ENCODE results near the gene FAM78A.
A peak's percentile ranks its signal among the peaks of the same experiment; 100 is the strongest.

Gene FAM78A, protein sequence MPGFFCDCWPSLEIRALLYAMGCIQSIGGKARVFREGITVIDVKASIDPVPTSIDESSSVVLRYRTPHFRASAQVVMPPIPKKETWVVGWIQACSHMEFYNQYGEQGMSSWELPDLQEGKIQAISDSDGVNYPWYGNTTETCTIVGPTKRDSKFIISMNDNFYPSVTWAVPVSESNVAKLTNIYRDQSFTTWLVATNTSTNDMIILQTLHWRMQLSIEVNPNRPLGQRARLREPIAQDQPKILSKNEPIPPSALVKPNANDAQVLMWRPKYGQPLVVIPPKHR

DNA sequence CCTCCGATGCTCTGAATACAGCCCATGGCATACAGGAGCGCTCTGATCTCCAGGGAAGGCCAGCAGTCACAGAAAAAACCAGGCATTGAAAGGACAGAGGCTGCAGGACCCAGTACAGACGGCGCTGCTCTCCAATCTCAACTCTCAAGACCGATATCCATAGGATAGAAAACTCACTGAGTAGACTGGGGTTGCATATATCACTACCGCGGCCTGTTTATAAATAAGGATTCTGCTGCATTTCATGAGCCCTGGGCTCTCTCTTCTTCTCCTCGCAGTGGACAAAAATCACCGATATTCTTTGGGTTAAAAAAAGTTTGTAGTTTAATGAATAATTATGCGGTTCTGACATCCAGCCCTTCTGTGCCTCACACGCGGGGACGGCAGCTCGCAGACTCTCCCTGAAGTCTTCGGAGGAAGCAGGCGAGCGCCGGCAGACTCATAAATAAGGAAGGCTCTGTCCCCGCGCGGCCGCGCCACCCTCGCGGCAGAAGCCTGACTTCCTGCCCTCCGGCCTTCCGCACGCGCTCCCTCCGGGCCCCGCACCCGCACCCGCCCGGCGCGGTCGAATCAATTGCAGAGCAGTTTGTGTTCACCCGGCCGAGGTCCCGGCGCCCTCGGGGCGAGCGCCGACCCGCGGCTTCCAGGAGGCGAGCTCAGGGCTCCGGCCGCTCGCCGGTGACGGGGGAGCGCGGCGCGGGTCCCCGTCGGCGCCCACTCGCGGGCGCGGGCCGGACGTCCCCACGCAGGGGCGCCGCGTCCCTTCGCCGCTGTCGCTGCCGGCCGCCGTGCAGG lies at the start of gene FAM78A:
FAM78A (minus strand) TSS at position 417 of the 795 bp plus-strand sequence; CDS start at position 86, 331 bp downstream.
- DNase-seq, result peak; percentile 54

DNA sequence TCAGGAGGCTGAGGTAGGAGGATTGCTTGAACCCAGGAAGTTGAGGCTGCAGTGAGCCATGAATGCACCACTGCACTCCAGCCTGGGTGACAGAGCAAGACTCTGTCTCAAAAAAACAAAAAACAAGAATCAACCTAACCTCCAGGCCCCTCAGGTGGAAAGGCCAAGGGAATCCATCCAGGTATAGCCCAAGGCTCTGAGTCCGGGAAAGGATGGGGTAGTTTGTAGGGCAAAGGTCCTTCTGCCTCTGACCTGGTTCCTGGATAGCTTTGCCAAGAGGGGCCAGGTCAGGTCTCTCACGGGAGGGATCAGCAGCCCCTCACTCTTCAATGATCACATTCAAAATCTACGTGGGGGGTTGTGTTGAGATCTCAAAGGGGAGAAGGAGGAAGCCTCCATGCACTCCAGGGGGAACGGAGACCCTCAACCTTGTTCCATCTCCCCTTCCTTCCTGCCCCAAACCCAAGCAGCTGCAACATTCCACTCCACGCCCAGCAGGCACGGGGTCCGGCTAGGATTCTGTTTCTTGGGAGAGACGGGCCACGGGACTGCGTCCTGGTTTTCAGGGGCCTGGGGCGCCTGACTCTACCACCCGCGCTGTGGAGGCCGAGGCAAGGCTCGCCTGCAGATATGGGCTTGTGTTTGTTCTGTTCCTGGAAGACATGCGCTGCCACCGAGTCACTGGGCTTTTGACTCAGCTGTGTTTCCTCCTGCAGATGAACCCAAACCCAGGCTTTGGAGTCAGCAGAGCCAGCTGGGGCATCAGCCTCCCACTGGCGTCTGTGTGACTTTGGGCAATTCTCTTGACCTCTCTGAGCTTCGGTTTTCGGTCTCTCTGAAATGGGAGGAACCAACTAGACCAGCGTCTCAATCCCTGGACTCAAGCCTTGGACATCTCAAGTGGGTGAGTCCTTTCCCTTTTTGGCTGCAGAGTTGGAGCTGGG lies 48.7 kb upstream of the FAM78A start:
- DNase-seq, result no peak

DNA sequence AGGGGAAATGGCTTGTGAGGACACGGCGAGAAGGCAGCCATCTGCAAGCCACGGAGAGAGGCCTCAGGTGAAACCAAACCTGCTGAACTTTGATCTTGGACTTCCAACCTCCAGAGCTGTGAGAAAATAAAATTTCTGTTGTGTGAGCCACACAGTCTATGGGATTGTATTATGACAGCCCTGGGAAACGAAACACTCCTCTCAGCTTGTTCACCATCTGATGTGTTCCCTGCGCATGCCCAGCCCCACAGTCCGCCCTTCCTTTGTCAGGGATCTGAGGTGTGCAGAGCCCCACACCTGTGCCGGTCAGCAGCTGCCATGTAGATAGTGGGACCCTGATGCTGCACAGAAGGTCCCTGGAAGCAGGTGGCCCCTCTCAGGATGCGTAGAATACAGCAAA lies 47.3 kb upstream of the FAM78A start:
- no peak for DNase-seq

DNA sequence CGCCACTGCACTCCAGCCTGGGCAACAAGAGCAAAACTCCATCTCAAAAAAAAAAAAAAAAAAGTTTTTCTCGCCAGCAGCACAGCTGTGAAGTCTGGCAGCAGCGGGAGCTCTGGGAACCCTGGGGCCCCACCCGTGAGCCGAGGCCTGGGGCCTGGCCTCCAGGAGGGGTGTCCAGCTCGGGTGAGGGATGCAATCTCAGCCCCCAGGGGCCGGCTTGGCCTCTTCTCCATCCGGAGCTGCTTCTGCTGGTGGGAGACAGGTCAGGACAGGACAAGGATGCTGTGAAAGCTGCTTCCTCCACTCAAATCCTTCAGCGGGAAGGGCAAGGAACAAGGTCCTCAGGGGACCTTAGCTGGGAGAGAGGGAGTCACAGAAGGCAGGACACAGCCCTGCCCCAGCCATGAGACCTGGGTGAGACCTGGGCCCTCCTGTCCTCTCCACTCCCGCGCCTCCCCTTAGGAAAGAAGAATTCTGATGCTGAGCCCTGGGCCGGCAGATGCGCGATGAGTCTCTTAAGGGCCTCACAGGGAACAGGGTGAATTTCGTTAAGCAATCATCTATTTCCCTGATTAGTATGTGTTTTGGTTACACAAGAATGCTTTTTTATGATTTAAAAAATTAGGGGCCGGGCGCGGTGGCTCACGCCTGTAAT lies 43.8 kb upstream of the FAM78A start:
- no peak for DNase-seq

DNA sequence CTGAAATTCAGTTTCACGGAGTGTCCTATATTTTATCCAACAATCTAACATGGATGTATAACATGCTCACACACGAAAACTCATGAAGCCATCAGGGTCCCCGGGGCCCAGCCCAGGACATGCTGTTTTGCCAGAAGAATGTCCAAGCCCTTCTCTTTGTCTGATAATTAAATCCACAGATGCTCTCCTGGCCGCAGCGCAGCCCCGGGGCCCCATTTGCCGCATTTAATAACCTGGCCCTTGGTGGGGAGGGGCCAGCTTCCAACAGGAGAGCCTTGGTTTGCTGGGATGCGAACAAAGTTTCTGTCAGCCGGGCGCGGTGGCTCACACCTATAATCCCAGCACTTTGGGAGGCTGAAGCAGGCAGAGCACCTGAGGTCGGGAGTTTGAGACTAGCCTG lies 43.2 kb upstream of the FAM78A start:
- no peak for DNase-seq

DNA sequence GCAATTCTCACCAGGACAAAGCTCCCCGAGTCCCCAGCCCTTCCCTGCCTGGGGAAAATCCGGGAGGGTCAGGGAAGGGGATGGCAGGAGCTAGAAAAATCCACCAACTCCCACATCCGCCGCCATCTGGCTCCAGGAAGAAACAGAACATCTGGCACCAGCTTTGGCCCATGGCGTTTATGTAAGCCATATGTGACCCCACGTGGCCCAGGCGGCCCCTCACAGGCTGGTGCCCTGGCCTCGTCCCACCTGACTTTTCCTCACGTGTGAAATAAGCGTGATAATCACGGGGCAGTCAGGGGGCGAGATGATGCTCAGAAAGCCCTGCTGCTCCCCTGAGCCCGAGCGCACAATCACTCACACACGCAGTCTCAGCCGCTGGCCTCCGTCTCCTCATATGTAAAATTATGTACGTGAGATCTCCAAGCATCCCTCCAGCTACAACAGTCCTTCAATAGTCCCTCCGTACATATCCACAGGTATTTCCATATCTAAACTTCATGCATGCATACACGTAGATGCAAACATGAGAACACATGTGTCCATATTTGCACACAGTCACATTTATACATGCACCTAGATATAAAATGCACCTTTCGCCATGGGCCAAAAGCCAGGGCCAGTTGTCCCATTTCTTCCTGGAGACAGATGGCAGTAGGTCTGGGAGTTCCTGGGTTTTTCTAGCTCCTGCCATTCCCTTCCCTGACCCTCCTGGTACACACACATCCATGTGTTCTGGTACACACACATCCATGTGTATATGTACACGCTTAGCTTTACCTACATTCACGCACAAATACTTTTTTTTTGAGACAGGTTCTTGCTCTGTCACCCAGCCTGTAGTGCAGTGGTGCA lies 42.1 kb upstream of the FAM78A start:
- no peak for DNase-seq

DNA sequence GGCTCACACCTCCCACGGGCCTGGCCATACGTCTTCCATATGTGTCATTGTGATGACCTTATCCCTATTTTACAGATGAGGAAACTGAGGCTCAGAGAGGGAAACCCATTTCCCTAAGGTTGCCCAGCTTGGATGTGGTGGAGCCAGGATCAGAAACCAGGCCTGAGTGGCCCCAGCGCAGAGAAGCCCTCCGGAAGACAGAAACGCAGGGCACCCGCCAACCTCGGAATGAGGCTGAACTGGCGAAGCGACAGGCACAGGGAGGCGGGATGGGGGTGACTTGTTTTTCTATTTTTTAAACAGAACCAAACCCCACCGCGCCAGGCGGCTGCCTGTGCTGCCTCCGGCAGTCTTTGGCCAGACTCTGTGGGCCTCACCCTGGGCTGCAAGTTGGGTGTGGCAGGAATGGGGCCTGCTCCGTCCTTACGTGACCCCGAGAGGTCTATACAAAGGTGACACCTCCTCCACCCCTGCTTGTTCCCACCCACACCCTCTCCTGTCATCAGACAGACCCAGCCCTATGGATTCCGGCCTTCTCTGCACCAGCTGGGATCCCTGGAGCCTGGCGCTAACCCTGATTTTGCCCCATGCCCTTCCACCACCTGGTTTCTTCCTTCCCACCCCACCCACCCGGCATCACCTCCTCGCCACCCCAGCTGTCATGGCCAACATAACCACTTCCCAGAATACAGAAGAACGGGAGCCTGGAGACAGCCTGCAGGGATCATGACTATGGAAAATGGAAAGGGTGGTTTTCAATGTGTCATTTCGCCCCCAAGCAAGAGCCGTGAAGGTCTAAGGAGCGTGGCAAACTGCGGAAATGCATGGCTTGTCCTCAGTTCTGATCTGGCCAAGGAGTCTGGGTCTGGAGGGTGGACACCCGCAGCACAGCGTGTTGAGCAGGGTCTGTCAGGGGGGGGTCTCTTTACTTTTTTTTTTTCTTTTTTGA lies 36.8 kb upstream of the FAM78A start:
- no peak for DNase-seq

DNA sequence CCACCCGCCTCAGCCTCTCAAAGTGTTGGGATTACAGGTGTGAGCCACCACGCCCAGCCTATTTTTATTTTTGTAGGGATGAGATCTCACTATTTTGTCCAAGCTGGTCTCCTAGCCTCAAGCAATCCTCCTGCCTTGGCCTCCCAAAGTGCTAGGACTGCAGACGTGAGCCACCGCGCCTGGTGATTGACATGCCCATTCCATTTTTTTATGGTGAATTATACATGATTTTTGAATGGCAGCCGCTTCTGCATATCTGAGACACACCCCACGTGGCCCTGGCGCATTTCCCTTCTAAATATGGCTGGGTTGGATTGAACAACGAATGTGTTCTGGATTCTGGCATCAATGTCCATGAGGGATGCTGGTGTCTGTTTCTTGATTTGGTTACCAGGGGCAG lies 35.9 kb upstream of the FAM78A start:
- DNase-seq, result no peak

DNA sequence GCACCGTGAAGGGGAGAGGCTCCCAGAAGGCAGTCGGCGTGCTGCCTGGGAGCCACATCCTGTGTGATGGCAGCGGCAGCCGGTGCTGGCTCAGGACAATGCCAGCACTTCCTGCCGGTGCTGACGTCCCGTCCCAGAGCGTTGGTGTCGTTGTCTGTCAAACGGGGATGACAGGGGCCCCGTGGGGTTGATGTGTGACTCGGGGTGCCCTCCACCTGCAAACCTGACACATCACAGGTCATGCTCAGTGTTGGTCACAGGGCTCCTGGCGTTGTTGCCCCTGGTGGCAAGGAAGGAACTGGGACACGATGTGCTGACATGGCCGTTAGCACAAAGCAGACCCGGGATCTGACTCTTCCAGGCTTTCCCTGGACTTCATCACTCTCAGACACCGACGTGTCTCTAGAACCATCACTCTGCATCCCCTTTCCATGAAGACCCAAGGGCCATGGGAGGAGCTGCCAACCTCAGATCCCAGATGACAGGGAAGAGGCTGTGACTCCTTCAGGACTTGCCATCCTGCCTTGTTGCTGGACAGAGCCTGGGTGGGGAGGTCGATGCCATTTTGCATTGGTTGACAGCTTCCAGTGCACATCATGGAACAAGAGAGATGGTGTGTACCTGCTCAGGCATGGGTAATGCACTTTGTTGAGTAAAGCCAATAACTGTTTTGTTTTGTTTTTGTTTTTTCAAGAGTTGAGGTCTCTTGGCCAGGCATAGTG lies 34.7 kb upstream of the FAM78A start:
- no peak for DNase-seq

DNA sequence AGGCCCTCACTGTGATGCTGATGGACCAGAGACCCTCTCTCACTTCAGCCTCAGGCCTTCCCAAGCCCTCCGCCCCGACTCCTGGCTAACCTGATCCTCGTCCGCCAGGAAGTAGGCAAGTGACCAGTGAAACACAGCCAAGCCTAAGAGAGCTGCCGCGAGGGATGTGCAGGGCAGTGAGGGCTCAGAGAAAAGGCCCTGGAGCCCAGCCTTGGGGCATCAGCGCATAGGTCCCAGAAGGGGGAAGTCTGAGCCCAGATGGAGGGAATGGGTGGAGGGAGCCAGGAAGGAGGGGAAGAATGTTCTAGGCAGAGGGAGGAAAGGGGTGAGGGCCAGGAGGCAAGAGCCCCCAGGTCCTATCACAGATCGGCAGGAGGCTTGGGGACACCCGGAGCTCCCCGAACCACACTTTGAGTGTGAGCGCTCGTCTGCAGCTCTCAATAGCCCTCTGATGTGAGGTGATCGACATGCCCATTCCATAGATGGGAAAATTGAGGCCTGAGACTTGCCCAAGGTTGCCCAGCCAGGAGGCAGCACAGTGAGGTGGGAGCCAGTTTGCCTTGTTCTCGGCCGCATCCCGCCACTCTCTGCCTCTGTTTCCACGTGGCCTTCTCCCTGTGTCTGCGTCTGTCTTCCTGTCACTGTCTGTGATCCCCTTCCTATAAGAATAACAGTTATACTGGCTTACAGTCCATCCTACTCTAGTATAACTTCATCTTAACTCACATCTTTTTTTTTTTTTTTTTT lies 33.4 kb upstream of the FAM78A start:
- no peak for DNase-seq

DNA sequence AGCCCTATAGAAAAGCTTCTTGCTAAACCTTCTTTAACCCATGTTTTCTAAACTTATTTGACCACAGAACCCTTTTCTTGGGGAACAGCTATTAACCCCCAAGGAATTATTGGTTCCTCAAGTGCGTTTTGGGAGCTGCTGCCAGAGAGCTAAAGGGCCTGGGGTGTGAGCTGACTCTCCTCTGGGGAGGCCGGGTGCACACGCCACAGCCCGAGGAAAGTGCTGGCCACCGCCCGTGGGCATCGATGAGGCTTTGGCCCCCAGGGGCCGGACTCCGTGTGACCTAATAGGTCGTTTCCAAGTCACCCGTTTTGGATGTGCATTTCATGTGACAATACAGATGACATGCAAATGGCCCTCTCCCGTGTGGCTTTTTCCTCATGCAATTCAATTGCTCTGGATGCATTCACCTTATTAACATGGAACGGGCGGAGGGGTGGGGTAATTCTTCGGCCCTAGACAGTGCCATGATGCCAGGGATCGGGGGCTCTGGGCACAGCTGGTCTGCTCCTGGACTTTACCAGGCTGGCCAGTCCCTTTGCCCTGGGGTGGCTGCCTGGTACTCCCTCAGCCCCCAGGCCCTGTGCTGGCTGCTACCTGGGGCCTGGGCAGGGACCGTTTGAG lies 32.7 kb upstream of the FAM78A start:
- DNase-seq, result no peak

DNA sequence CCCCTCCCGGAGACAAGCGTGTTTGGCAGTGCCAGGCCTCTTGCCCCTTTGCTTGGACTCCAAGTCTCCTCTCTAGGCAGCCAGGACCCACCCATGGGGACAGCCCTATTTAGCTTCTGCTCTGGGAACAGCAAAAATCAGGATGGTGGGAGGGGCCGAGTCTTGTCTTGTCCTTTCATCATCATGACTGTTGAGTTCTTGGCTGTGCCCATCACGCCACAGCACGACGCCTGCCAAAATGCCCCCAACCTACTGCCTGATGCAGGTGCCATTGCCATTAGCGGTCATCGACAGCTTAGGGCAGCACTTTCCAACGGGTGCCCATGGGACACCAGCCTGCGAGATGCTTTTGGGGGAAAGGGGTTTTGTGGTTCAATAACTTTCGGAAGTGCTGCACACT lies 32.1 kb upstream of the FAM78A start:
- no peak for DNase-seq

DNA sequence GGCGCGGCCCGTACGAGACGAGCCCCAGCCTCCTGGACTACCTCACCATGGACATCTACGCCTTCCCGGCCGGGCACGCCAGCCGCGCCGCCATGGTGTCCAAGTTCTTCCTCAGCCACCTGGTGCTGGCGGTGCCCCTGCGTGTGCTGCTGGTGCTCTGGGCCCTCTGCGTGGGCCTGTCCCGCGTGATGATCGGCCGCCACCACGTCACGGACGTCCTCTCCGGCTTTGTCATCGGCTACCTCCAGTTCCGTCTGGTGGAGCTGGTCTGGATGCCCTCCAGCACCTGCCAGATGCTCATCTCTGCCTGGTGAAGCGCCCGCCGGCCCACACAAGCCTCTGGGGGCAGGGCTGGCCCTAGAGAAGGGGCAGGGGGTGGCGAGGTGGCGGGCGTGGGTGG lies 31.7 kb upstream of the FAM78A start:
- no peak for DNase-seq

DNA sequence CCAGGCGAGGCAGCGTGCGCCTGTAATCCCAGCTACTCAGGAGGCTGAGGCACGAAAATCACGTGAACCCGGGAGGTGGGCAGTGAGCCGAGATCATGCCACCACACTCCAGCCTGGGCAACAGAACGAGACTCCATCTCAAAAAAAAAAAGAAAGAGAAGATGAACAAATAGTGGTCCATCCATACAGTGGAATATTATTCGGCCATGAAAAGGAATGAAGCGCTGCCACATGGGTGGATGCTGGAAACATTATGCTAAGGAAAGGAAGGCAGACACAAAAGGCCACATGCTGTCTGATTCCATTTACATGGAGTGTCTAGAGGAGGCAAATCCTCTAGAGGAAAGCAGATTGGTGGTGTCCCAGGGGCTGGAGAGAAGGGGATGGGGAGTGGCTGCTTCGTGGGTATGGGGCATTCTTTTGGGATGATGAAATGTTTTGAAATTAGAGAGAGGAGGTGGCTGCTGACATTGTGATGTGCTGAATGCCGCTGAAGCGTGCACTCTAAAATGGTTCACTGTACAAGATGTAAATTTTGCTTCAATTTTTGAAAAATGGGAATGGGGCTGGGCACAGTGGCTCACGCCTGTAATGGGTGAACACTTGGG lies 30.2 kb upstream of the FAM78A start:
- no peak for DNase-seq

DNA sequence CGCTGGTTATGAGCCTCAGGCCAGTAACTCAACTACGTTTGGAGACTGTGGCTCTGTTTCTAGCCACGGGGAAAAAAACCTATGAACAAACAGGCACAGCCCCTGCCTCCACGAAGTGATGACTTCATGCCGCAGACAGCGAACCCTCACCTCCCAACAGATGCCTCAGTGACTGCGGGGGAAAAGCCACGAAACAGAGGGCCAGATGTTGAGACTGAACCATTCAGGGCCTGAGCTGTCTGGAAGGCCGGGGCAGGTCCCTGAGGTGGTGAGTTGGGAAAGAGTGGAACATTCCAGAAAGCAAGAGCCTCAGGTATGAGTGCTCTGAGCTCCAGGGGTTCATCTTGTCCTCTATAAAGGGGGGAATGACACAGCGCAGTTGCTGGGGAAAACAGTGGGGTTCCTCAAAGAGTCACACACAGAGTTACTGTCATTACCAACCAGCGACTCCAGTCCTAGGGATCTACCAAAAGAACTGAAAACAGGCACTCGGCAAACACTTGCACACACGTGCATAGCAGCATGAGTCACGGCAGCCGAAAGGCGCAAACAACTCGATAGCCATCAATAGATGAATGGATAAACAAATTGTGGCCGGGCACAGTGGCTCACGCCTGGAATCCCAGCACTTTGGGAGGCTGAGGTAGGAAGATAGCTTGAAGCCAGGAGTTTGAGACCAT lies 28.5 kb upstream of the FAM78A start:
- no peak for DNase-seq

DNA sequence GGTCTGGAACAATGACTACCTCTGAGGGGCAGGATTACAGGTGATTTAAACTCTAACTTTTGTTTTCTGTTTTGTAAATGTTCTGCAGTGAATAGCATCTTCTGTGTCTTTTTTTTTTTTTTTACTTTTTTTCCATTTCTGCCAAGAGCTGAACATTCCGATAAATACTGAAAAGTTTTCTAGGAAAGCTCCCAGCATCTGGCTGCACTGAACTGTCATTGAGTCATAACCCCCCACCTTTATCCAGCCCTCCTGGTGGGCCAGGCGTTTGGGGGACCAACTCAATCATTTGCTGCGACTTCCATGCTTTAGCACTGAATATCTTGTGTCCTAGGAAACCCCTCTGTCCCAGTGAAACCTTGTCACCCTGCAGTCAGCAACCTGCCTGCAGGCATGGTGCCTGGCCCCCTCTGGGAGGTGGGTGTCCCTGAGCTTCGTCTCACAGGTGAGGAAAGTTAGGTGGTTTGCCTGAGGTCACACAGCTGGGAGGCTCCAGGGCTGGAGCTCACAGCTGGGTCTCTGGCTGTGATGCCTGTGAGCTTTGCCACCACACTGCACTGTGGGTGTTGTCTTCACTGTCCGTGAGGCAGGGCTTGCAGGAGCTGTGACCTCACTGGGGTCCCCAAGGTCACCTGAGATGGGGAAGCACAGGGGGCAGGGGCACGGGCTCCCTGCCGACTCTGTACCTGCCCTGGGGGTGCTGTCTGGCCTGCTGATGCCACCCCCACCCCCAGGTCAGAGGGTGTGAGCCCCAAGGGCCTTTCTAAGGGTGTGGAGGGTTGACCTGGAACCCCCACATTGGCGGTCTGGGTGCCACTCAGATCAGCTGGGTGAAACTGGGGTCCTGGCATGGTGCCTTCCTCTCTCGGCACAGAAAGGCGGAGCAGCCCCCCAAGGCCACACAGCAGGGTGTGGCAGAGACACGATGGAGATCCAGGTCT lies 27.3 kb upstream of the FAM78A start:
- DNase-seq, result no peak
